Endometrium (tissue), 2 donors: ENCODE data around the gene SORCS2.

Experiments
- FAIRE-seq: peaks from 2 replicates; lab custom pipeline; 2012; peaks lifted over from hg19 to GRCh38; lab: Jason Lieb, UNC
- donor health status: control.
- donor health status: control.

The SORCS2 gene

GRCh38 chr4:7672601-7673000 is 480.3 kb downstream of the SORCS2 start:
- FAIRE-seq = no peak

- FAIRE-seq = no peak
These were observed 480.8 kb downstream of the SORCS2 start for GRCh38 chr4:7673121-7673520.

- no peak for FAIRE-seq
These were observed 482.4 kb downstream of the SORCS2 start for GRCh38 chr4:7674706-7675105.

- FAIRE-seq = no peak
These were observed 482.8 kb downstream of the SORCS2 start for GRCh38 chr4:7675136-7675535.

GRCh38 chr4:7675612-7676320 is 483.4 kb downstream of the SORCS2 start:
- no peak for FAIRE-seq

GRCh38 chr4:7676398-7676922 is 484.1 kb downstream of the SORCS2 start:
- no peak for FAIRE-seq

GRCh38 chr4:7677086-7677485 is 484.7 kb downstream of the SORCS2 start:
- no peak for FAIRE-seq

- no peak for FAIRE-seq
These were observed 485.5 kb downstream of the SORCS2 start for GRCh38 chr4:7677799-7678301.

- FAIRE-seq = no peak
These were observed 486.0 kb downstream of the SORCS2 start for GRCh38 chr4:7678318-7678852.

GRCh38 chr4:7679406-7680040 is 487.2 kb downstream of the SORCS2 start:
- FAIRE-seq = no peak

- no peak for FAIRE-seq
These were observed 487.8 kb downstream of the SORCS2 start for GRCh38 chr4:7680106-7680505.

- no peak for FAIRE-seq
These were observed 488.4 kb downstream of the SORCS2 start for GRCh38 chr4:7680731-7681130.

- no peak for FAIRE-seq
These were observed 490.9 kb downstream of the SORCS2 start for GRCh38 chr4:7683126-7683703.

GRCh38 chr4:7684294-7684693 is 492.0 kb downstream of the SORCS2 start:
- FAIRE-seq = no peak

GRCh38 chr4:7686070-7686870 is 493.9 kb downstream of the SORCS2 start:
- FAIRE-seq = no peak

GRCh38 chr4:7687006-7687405 is 494.7 kb downstream of the SORCS2 start:
- no peak for FAIRE-seq

- FAIRE-seq = no peak
These were observed 495.5 kb downstream of the SORCS2 start for GRCh38 chr4:7687796-7688195.

GRCh38 chr4:7689773-7690693 is 497.7 kb downstream of the SORCS2 start:
- FAIRE-seq = no peak

- no peak for FAIRE-seq
These were observed 498.7 kb downstream of the SORCS2 start for GRCh38 chr4:7691061-7691460.

- FAIRE-seq = no peak
These were observed 499.6 kb downstream of the SORCS2 start for GRCh38 chr4:7691982-7692381.
